GM12874 (cell line): ENCODE results near the gene AGPAT4.

Experiments
- CTCF ChIP-seq: IDR thresholded peaks from 2 replicates; pipeline ENCODE4 v1.5.1; 2011; ENCODE audit warnings: low read depth, mild to moderate bottlenecking, control low read depth, low read length, moderate library complexity; ENCODE audit not compliant: insufficient read depth

Gene AGPAT4

GRCh38 chr6:161303628-161304340 is 29.9 kb upstream of the AGPAT4 start:
- no peak for TF ChIP-seq CTCF

- no peak for TF ChIP-seq CTCF
Observed at GRCh38 chr6:161302949-161303348, 29.1 kb upstream of the AGPAT4 start.

GRCh38 chr6:161301338-161301737 is 27.5 kb upstream of the AGPAT4 start:
- TF ChIP-seq CTCF, result no peak

DNA sequence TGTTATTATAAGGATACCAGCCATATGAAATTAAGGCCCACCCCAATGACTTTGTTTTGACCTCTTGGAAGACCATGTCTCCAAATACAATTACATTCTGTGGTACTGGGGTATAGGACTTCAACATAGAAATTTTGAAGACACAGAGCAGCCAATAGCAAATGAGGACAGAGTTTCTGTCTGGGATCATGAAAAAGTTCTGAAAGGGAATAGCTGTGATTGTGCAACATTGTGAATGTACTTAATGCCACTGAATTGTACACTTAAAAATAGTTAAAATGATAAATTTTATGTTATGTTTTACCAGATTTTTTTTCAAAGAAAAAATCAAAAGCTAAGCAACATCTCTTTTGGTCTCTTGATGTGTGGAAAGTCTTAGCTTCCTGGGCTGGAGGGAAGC is 27.0 kb upstream of the AGPAT4 start:
- TF ChIP-seq CTCF, result no peak

DNA sequence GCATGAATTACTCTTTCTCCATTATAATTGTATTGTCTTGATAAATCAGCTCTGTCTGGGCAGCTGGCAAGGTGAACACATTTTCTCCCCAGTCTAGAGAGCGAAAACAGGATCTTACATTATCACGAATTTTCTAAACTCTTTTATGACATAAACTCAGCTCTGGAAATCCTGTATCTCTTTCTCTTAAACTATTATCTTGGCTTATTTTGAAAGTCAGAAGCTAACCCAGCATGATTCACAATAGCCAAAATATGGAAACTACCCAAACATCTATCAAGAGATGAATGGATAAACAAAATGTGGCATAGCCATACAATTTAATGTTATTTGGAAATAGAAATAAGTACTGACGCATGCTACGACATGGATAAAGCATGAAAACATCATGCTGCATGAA is 25.9 kb upstream of the AGPAT4 start:
- no peak for TF ChIP-seq CTCF

- no peak for TF ChIP-seq CTCF
Observed at GRCh38 chr6:161295784-161296183, 21.9 kb upstream of the AGPAT4 start.

DNA sequence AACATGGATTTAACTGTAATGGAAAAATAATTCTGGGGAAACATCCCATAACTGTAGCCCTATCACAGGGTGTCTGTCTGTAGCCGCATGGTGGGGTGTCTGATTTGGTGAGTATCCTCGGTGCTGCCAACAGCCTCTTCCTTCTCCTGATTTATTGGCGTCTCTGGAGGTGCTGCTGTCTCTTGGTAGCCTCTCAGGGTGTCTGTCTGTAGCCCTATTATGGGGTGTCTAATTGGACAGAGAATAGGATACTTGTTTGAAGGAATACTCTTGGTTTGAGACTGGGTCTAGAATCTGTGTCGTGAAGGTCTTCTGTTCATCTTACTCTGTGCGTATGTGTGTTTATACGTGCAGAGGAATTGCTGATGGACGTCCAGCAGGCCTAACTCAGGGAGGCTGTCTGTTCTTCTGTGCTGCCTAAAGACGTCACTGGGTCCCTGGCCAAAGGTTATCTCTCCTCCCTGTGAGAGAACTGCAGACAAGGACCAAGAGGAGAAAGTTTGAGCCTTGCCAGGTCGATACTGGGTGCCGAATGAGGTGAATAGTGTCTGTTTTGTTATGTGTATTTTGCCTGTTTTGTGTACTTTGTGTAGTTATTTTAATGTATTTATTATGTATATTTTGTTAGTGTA is 18.9 kb upstream of the AGPAT4 start:
- no peak for TF ChIP-seq CTCF
